BLaER1 treated with 17β-estradiol and CSF1 and Interleukin-3, amounts not matched to agents 10 nM and 100 nM (cell line): ENCODE results near the gene BORA.
"Not testable (repeated sequence)": the region's sequence is repeated elsewhere in the genome, so short reads cannot be mapped to it uniquely, and the experiment has no call there.

ENCODE experiments used
- H3K27ac ChIP-seq, 11 experiments: shearing (Covaris generic); formaldehyde crosslinking; 2 replicates each; pipeline ENCODE4 v1.8.1; 2022
- H3K27me3 ChIP-seq, 11 experiments: shearing (Covaris generic); formaldehyde crosslinking; 2 replicates each; pipeline ENCODE4 v1.8.1; 2022
- H3K36me3 ChIP-seq, 11 experiments: shearing (Covaris generic); formaldehyde crosslinking; 2 replicates each; pipeline ENCODE4 v1.8.1; 2022
- H3K4me1 ChIP-seq, 10 experiments: shearing (Covaris generic); formaldehyde crosslinking; 2 replicates each; pipeline ENCODE4 v1.8.1; 2022
- H3K4me2 ChIP-seq, 11 experiments: shearing (Covaris generic); formaldehyde crosslinking; 2 replicates each; pipeline ENCODE4 v1.8.1; 2022
- H3K4me3 ChIP-seq, 10 experiments: shearing (Covaris generic); formaldehyde crosslinking; 2 replicates each; pipeline ENCODE4 v1.8.1; 2022
- H3K9ac ChIP-seq, 11 experiments: shearing (Covaris generic); formaldehyde crosslinking; 2 replicates each; pipeline ENCODE4 v1.8.1; 2022
- H3K9me3 ChIP-seq, 11 experiments: shearing (Covaris generic); formaldehyde crosslinking; replicated peaks in 1 of 11; 2 replicates each; pipeline ENCODE4 v1.8.1; 2022
- H4K20me1 ChIP-seq, 11 experiments: shearing (Covaris generic); formaldehyde crosslinking; 2 replicates each; pipeline ENCODE4 v1.8.1; 2022
- Cebpa-rat ChIP-seq, 11 experiments: shearing (Covaris generic); IDR thresholded peaks; 2 replicates each; pipeline ENCODE4 v1.8.1; 2022

BORA gene

GRCh38 chr13:72751220-72751619, 23.5 kb downstream of the BORA start:
- Histone ChIP-seq H3K9me3 (peaks cover 4 to 16% (median 7%) of the 10 kb centered on the region in 11 experiments; a peak in 12 of 22 replicates), H3K4me1 (no peaks in the 10 kb centered on the region), H4K20me1 (peaks cover 0 to 82% (median 33%) of the 10 kb centered on the region in 11 experiments; a peak in 17 of 22 replicates), H3K9ac (no peak overlapping the region), H3K27ac (no peak overlapping the region), H3K4me2 (no peak overlapping the region), H3K27me3 (no peaks in the 10 kb centered on the region), H3K4me3 (no peak overlapping the region), H3K36me3 (peaks cover 92 to 100% (median 99%) of the 10 kb centered on the region in 11 experiments)
- TF ChIP-seq Cebpa-rat (IDR thresholded peaks at IDR 0.05): no peak

- Histone ChIP-seq H3K4me1 (no peaks in the 10 kb centered on the region), H3K9me3 (peaks cover 4 to 16% (median 7%) of the 10 kb centered on the region in 11 experiments; a peak in 12 of 22 replicates), H4K20me1 (peaks cover 0 to 92% (median 45%) of the 10 kb centered on the region in 11 experiments; a peak in 19 of 22 replicates), H3K27me3 (no peaks in the 10 kb centered on the region), H3K4me3 (no peak overlapping the region), H3K9ac (no peak overlapping the region), H3K27ac (no peak overlapping the region), H3K4me2 (no peak overlapping the region), H3K36me3 (peaks cover 94 to 100% (median 100%) of the 10 kb centered on the region in 11 experiments)
- TF ChIP-seq Cebpa-rat (IDR thresholded peaks at IDR 0.05): no peak
These were observed 26.4 kb downstream of the BORA start for GRCh38 chr13:72754111-72754510.

GRCh38 chr13:72757792-72758535, 30.2 kb downstream of the BORA start:
- Histone ChIP-seq H3K4me2 (no peak overlapping the region), H3K4me1 (no peaks in the 10 kb centered on the region), H3K36me3 (peaks cover 97 to 100% (median 100%) of the 10 kb centered on the region in 11 experiments), H3K9ac (no peak overlapping the region), H4K20me1 (peaks cover 0 to 63% (median 28%) of the 10 kb centered on the region in 11 experiments; a peak in 17 of 22 replicates), H3K4me3 (no peak overlapping the region), H3K9me3 (no peaks in the 10 kb centered on the region), H3K27ac (no peak overlapping the region), H3K27me3 (no peaks in the 10 kb centered on the region)
- no peak for TF ChIP-seq Cebpa-rat (IDR thresholded peaks at IDR 0.05)

GRCh38 chr13:72760189-72760588, 32.5 kb downstream of the BORA start:
- Histone ChIP-seq H3K4me3 (no peak overlapping the region), H4K20me1 (peaks cover 0 to 62% (median 24%) of the 10 kb centered on the region in 11 experiments; a peak in 15 of 22 replicates), H3K27me3 (no peaks in the 10 kb centered on the region), H3K4me1 (no peaks in the 10 kb centered on the region), H3K36me3 (peaks cover 97 to 100% (median 100%) of the 10 kb centered on the region in 11 experiments), H3K4me2 (no peak overlapping the region), H3K9me3 (no peaks in the 10 kb centered on the region), H3K27ac (no peak overlapping the region), H3K9ac (no peak overlapping the region)
- no peak for TF ChIP-seq Cebpa-rat (IDR thresholded peaks at IDR 0.05)

- H3K9me3 ChIP-seq: no peaks in the 10 kb centered on the region
- peaks cover 97 to 100% (median 100%) of the 10 kb centered on the region in 11 experiments for H3K36me3 ChIP-seq
- H3K4me3 ChIP-seq: no peak overlapping the region
- peaks cover 0 to 30% (median 6%) of the 10 kb centered on the region in 11 experiments; a peak in 8 of 22 replicates for H4K20me1 ChIP-seq
- H3K27me3 ChIP-seq: no peaks in the 10 kb centered on the region
- no peak overlapping the region for H3K9ac ChIP-seq
- H3K4me1 ChIP-seq: no peaks in the 10 kb centered on the region
- H3K4me2 ChIP-seq: no peak overlapping the region
- H3K27ac ChIP-seq: no peak overlapping the region
- no peak for TF ChIP-seq Cebpa-rat (IDR thresholded peaks at IDR 0.05)
These were observed 35.7 kb downstream of the BORA start for GRCh38 chr13:72763411-72763810.

GRCh38 chr13:72774019-72774418, 46.3 kb downstream of the BORA start:
- peaks cover 10 to 55% (median 33%) of the 10 kb centered on the region in 11 experiments; a peak in 21 of 22 replicates for H4K20me1 ChIP-seq
- H3K4me2 ChIP-seq: no peak overlapping the region
- no peak for TF ChIP-seq Cebpa-rat (IDR thresholded peaks at IDR 0.05)
- H3K4me3 ChIP-seq: no peak overlapping the region
- H3K36me3 ChIP-seq: peaks cover 93 to 100% (median 96%) of the 10 kb centered on the region in 11 experiments
- H3K27ac ChIP-seq: no peak overlapping the region
- H3K9me3 ChIP-seq: no peaks in the 10 kb centered on the region
- H3K4me1 ChIP-seq: peaks cover 1 to 4% (median 2%) of the 10 kb centered on the region in 10 experiments; a peak in 18 of 20 replicates
- H3K9ac ChIP-seq: no peak overlapping the region
- no peaks in the 10 kb centered on the region for H3K27me3 ChIP-seq

- peak within 1 kb of the TSS; percentile 75 to 91 (median 88) for H3K27ac ChIP-seq
- peak within 1 kb of the TSS; percentile 81 to 98 (median 90) for H3K4me2 ChIP-seq
- H4K20me1 ChIP-seq: peaks cover 6 to 68% (median 41%) of the 10 kb centered on the region in 11 experiments; a peak in 20 of 22 replicates
- H3K9ac ChIP-seq: peak within 1 kb of the TSS; percentile 86 to 95 (median 90)
- H3K4me3 ChIP-seq: peak within 1 kb of the TSS; percentile 90 to 99 (median 94)
- H3K9me3 ChIP-seq: no peaks in the 10 kb centered on the region
- H3K4me1 ChIP-seq: peaks cover 16 to 42% (median 31%) of the 10 kb centered on the region in 10 experiments
- TF ChIP-seq Cebpa-rat (IDR thresholded peaks at IDR 0.05): no peak
- no peaks in the 10 kb centered on the region for H3K27me3 ChIP-seq
- H3K36me3 ChIP-seq: peaks cover 37 to 69% (median 48%) of the 10 kb centered on the region in 11 experiments
These were observed 54.0 kb downstream of the BORA start, which contains the start of the genes DIS3 and PIBF1 for GRCh38 chr13:72781451-72782439. DIS3 (minus strand) TSS chr13:72781900; CDS start chr13:72781832, 68 bp downstream. PIBF1 (plus strand) TSS chr13:72782133; CDS start chr13:72783470, 1,337 bp downstream.

GRCh38 chr13:72782717-72783116, 55.0 kb downstream of the BORA start:
- Histone ChIP-seq H3K27ac (peak overlapping the region; percentile 59 to 91 (median 88); a peak in 21 of 22 replicates), H3K4me1 (peaks cover 16 to 42% (median 31%) of the 10 kb centered on the region in 10 experiments), H3K9me3 (no peaks in the 10 kb centered on the region; a peak in 1 of 22 replicates), H3K36me3 (peaks cover 33 to 69% (median 46%) of the 10 kb centered on the region in 11 experiments), H3K9ac (peak overlapping the region; percentile 85 to 95 (median 89)), H3K4me2 (peak overlapping the region; percentile 59 to 93 (median 81)), H3K27me3 (no peaks in the 10 kb centered on the region), H4K20me1 (peaks cover 6 to 64% (median 32%) of the 10 kb centered on the region in 11 experiments; a peak in 20 of 22 replicates), H3K4me3 (peak overlapping the region; percentile 90 to 99 (median 94))
- TF ChIP-seq Cebpa-rat (IDR thresholded peaks at IDR 0.05): no peak

- H4K20me1 ChIP-seq: peaks cover 0 to 57% (median 17%) of the 10 kb centered on the region in 11 experiments; a peak in 15 of 22 replicates
- not testable (repeated sequence) for H3K27me3 ChIP-seq, H3K9me3 ChIP-seq, H3K9ac ChIP-seq, H3K4me3 ChIP-seq, H3K27ac ChIP-seq
- H3K4me1 ChIP-seq: peaks cover 10 to 48% (median 24%) of the 10 kb centered on the region in 10 experiments
- H3K4me2 ChIP-seq: peak overlapping the region in 5 of 11 experiments; percentile 0 to 81 (median 5); a peak in 3 of 22 replicates
- peaks cover 19 to 71% (median 46%) of the 10 kb centered on the region in 11 experiments for H3K36me3 ChIP-seq
These were observed 57.0 kb downstream of the BORA start for GRCh38 chr13:72784679-72785078.
